Loucy (cell line): ENCODE data around the gene DKC1.

Experiments used
- H2AFZ ChIP-seq: fragments of 200-600 bp; sonication (generic); 2 replicates; pipeline ENCODE4 v1.6.0; 2016; ENCODE audit warnings: antibody characterized with exemption, mild to moderate bottlenecking, low read length, moderate library complexity
- H3F3A ChIP-seq: fragments of 200-600 bp; 2 replicates; pipeline ENCODE4 v1.6.0; 2016; ENCODE audit warnings: antibody characterized with exemption, low read depth, mild to moderate bottlenecking
- H3K27me3 ChIP-seq: fragments of 200-600 bp; sonication (generic); 2 replicates; pipeline ENCODE4 v1.6.1; 2014; ENCODE audit warnings: low read length, mild to moderate bottlenecking; ENCODE audit not compliant: insufficient read depth, poor library complexity, severe bottlenecking
- H3K36me3 ChIP-seq: fragments of 200-600 bp; sonication (generic); 2 replicates; pipeline ENCODE4 v1.6.1; 2016; ENCODE audit warnings: low read length; ENCODE audit not compliant: insufficient read depth
- H3K4me1 ChIP-seq: fragments of 200-600 bp; sonication (generic); 2 replicates; pipeline ENCODE4 v1.5.1; 2014; ENCODE audit warnings: low read length, mild to moderate bottlenecking; ENCODE audit not compliant: insufficient read depth, poor library complexity, severe bottlenecking
- H3K4me2 ChIP-seq: fragments of 200-600 bp; sonication (generic); 2 replicates; pipeline ENCODE4 v1.6.0; 2014; ENCODE audit warnings: antibody characterized with exemption, low read length, low read depth, mild to moderate bottlenecking; ENCODE audit not compliant: poor library complexity, severe bottlenecking
- H3K4me3 ChIP-seq: fragments of 200-600 bp; sonication (generic); 2 replicates; pipeline ENCODE4 v1.5.1; 2014; ENCODE audit warnings: low read length, mild to moderate bottlenecking, mixed read lengths; ENCODE audit not compliant: poor library complexity, severe bottlenecking
- H3K79me2 ChIP-seq: fragments of 200-600 bp; sonication (generic); 2 replicates; pipeline ENCODE4 v1.6.1; 2014; ENCODE audit warnings: low read length; ENCODE audit not compliant: insufficient read depth
- H3K9ac ChIP-seq: fragments of 200-600 bp; sonication (generic); 2 replicates; pipeline ENCODE4 v1.6.0; 2014; ENCODE audit warnings: mild to moderate bottlenecking, low read depth, low read length, moderate library complexity; ENCODE audit not compliant: poor library complexity, severe bottlenecking
- H3K9me2 ChIP-seq: fragments of 200-600 bp; sonication (generic); replicated peaks from 2 replicates; pipeline ENCODE4 v1.6.1; 2016; ENCODE audit warnings: low read depth, low read length, mixed read lengths
- H3K9me3 ChIP-seq: fragments of 200-600 bp; sonication (generic); 2 replicates; pipeline ENCODE4 v1.6.1; 2014; ENCODE audit warnings: mild to moderate bottlenecking, antibody characterized with exemption, low read length, low read depth; ENCODE audit not compliant: insufficient read depth
- H4K20me1 ChIP-seq: fragments of 200-600 bp; sonication (generic); 2 replicates; pipeline ENCODE4 v1.6.0; 2014; ENCODE audit warnings: antibody characterized with exemption, low read length, mild to moderate bottlenecking; ENCODE audit not compliant: insufficient read depth, poor library complexity, severe bottlenecking
- EZH2phosphoT487 ChIP-seq: fragments of 200-600 bp; IDR thresholded peaks from 2 replicates; pipeline ENCODE4 v1.6.1; 2018; ENCODE audit warnings: antibody characterized with exemption, mild to moderate bottlenecking, moderate library complexity, borderline replicate concordance
- TF ChIP-seq, protein P1 (sequence below): fragments of 200-600 bp; sonication (generic); conservative IDR thresholded peaks from 2 replicates; pipeline ENCODE4 v1.5.1; 2014; ENCODE audit warnings: mild to moderate bottlenecking, antibody characterized with exemption, low read length

The DKC1 gene

GRCh38 chrX:154776753-154777152, 14.1 kb downstream of the DKC1 start:
- no peak overlapping the region for H3K4me3 ChIP-seq
- H3K4me2 ChIP-seq: no peak overlapping the region
- no peaks in the 10 kb centered on the region for H3K27me3 ChIP-seq
- no peak for TF ChIP-seq EZH2phosphoT487
- TF ChIP-seq, protein P1, sequence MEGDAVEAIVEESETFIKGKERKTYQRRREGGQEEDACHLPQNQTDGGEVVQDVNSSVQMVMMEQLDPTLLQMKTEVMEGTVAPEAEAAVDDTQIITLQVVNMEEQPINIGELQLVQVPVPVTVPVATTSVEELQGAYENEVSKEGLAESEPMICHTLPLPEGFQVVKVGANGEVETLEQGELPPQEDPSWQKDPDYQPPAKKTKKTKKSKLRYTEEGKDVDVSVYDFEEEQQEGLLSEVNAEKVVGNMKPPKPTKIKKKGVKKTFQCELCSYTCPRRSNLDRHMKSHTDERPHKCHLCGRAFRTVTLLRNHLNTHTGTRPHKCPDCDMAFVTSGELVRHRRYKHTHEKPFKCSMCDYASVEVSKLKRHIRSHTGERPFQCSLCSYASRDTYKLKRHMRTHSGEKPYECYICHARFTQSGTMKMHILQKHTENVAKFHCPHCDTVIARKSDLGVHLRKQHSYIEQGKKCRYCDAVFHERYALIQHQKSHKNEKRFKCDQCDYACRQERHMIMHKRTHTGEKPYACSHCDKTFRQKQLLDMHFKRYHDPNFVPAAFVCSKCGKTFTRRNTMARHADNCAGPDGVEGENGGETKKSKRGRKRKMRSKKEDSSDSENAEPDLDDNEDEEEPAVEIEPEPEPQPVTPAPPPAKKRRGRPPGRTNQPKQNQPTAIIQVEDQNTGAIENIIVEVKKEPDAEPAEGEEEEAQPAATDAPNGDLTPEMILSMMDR: no peak
- H3K9ac ChIP-seq: no peak overlapping the region
- H3F3A ChIP-seq: no peaks in the 10 kb centered on the region
- no peaks in the 10 kb centered on the region for H3K4me1 ChIP-seq
- peaks cover 53% of the 10 kb centered on the region; the same call in 1 of the 2 replicates for H3K36me3 ChIP-seq
- no peaks in the 10 kb centered on the region for H3K79me2 ChIP-seq
- H3K9me2 ChIP-seq: no peaks in the 10 kb centered on the region
- no peak overlapping the region for H2AFZ ChIP-seq
- peaks cover 4% of the 10 kb centered on the region for H4K20me1 ChIP-seq
- no peaks in the 10 kb centered on the region for H3K9me3 ChIP-seq

DNA sequence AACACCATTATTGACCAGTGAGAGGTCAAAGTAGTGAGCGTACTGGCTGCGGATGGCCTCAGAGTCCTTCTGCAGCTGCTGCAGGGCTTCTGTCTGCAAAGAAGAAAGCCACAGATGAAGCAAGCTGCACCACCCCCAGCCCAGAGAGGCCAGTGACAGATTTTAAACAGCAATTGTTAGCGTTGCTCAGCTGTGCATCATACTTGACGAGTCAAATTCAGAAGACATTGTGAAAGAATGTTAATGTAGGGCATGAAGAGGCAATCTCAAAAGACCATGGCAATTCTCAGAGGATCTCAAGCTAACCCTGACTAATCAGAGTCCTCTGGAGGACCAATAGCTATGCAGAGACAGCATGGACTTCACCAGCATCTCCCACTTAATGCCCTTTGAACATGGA, 16.6 kb downstream of the DKC1 start:
- no peaks in the 10 kb centered on the region for H3K27me3 ChIP-seq
- H3K9me2 ChIP-seq: no peaks in the 10 kb centered on the region
- no peaks in the 10 kb centered on the region for H3K79me2 ChIP-seq
- peaks cover 6% of the 10 kb centered on the region for H3K4me1 ChIP-seq
- no peak for TF ChIP-seq EZH2phosphoT487
- TF ChIP-seq, protein P1: no peak
- H2AFZ ChIP-seq: no peak overlapping the region
- H4K20me1 ChIP-seq: no peaks in the 10 kb centered on the region
- no peaks in the 10 kb centered on the region for H3F3A ChIP-seq
- peaks cover 35% of the 10 kb centered on the region; the same call in 1 of the 2 replicates for H3K36me3 ChIP-seq
- H3K4me2 ChIP-seq: no peak overlapping the region
- no peaks in the 10 kb centered on the region for H3K9me3 ChIP-seq
- H3K4me3 ChIP-seq: no peak overlapping the region
- H3K9ac ChIP-seq: no peak overlapping the region

GRCh38 chrX:154780968-154781367, 18.3 kb downstream of the DKC1 start:
- Histone ChIP-seq H4K20me1 (no peaks in the 10 kb centered on the region), H3K4me2 (no peak overlapping the region), H3K4me1 (peaks cover 10% of the 10 kb centered on the region), H3K79me2 (no peaks in the 10 kb centered on the region), H3K4me3 (no peak overlapping the region), H3K27me3 (no peaks in the 10 kb centered on the region), H3K9me3 (no peaks in the 10 kb centered on the region), H2AFZ (no peak overlapping the region), H3F3A (no peaks in the 10 kb centered on the region), H3K9ac (no peak overlapping the region), H3K9me2 (no peaks in the 10 kb centered on the region), H3K36me3 (peaks cover 17% of the 10 kb centered on the region; the same call in 1 of the 2 replicates)
- TF ChIP-seq EZH2phosphoT487: no peak
- TF ChIP-seq, protein P1: no peak
